ENCODE results near the gene HEY2.

GRCh38 chr6:125717120-125717731 lies 32.2 kb upstream of the HEY2 start:
- no peak for TF ChIP-seq CTCF (IDR thresholded peaks at IDR 0.05)
- TF ChIP-seq POLR2AphosphoS5 (IDR thresholded peaks at IDR 0.05) = no peak
- no peak for TF ChIP-seq EP300 (IDR thresholded peaks at IDR 0.05)
